HCT116 (cell line): ENCODE data around the gene ORC6. TPM values are rescaled to one million over a fixed set of nuclear protein-coding genes. Genes with fewer than 3 reads are reported as not detected.

Source experiments
- ATAC-seq: fragments of 200-7000 bp; cut with Tn5 transposase; 2 replicates; pipeline ENCODE4 v1.9.1; 2020; ENCODE audit warnings: mild to moderate bottlenecking, moderate library complexity
- BruUV-seq: library from RNA; stranded (reverse); fragments of 400-500 nt; replicated peaks from 2 replicates; lab custom pipeline; 2021; lab: Mats Ljungman, UMichigan
- CTCF ChIA-PET: fragments of 300-600 bp; sonication (Branson Sonifier 250); formaldehyde crosslinking; loops from one replicate; lab custom pipeline; 2021; ENCODE audit warnings: antibody characterized with exemption; lab: Charles Lee
- POLR2A ChIA-PET: fragments of 300-600, 350-600 bp; sonication (Branson Sonifier 250); formaldehyde crosslinking; loops from one replicate; lab custom pipeline; 2021; ENCODE audit warnings: antibody characterized with exemption; lab: Charles Lee
- RAD21 ChIA-PET, 2 experiments: fragments of 300-600 bp; sonication (Branson Sonifier 250); formaldehyde crosslinking; loops; one replicate each; lab custom pipeline; 2023; ENCODE audit warnings: low total read pairs in 2 of 2; ENCODE audit not compliant: uncharacterized antibody in 2 of 2, unreplicated experiment in 2 of 2, low non-redundant PET in 1 of 2; lab: Charles Lee
- DNase-seq: peaks from one replicate; pipeline ENCODE4 v3.0.0-alpha.2; 2010; ENCODE audit warnings: low read depth, low spot score
- H2AFZ ChIP-seq: fragments of 200-600 bp; shearing (Covaris generic), sonication (generic); 2 replicates; pipeline ENCODE4 v1.6.1; 2017; ENCODE audit warnings: low read depth, mixed run types, mixed read lengths, antibody characterized with exemption, low read length; ENCODE audit not compliant: poor library complexity, severe bottlenecking
- H3K27ac ChIP-seq: 2 replicates; pipeline ENCODE4 v1.5.1; 2012; ENCODE audit warnings: low read depth, low read length
- H3K27me3 ChIP-seq: fragments of 200-600 bp; sonication (generic); 2 replicates; pipeline ENCODE4 v1.6.1; 2016; ENCODE audit warnings: mixed run types, low read length, mixed read lengths; ENCODE audit not compliant: insufficient read depth
- H3K36me3 ChIP-seq, 2 experiments: fragments of 200-500 bp in 1 of 2; fragments of 200-600 bp in 1 of 2; sonication (Bioruptor generic) in 1 of 2; sonication (generic) in 1 of 2; 2 replicates each; pipeline versions ENCODE4 v1.5.1 to v1.6.1; 2014 to 2016; ENCODE audit warnings: low read length in 2 of 2, inconsistent platforms in 1 of 2, mixed read lengths in 1 of 2, mixed run types in 1 of 2; ENCODE audit not compliant: insufficient read depth in 2 of 2, control insufficient read depth in 1 of 2
- H3K4me1 ChIP-seq, 2 experiments: fragments of 200-600 bp in 1 of 2; sonication (generic) in 1 of 2; 2 replicates each; pipeline versions ENCODE4 v1.5.1 to v1.6.1; 2012 to 2017; ENCODE audit warnings: low read length in 2 of 2, inconsistent platforms in 1 of 2, mild to moderate bottlenecking in 1 of 2, mixed read lengths in 1 of 2, mixed run types in 1 of 2, moderate library complexity in 1 of 2; ENCODE audit not compliant: insufficient read depth in 2 of 2, control insufficient read depth in 1 of 2
- H3K4me2 ChIP-seq: fragments of 200-600 bp; sonication (generic); 2 replicates; pipeline ENCODE4 v1.6.1; 2017; ENCODE audit warnings: mixed run types, low read length, mixed read lengths
- H3K4me3 ChIP-seq, 2 experiments: fragments of 200-600 bp in 1 of 2; sonication (generic) in 1 of 2; replicated peaks in 1 of 2; 2 replicates each; pipeline ENCODE4 v1.5.1; 2011 to 2016; ENCODE audit warnings: low read length in 2 of 2, control low read depth in 1 of 2, low read depth in 1 of 2, mild to moderate bottlenecking in 1 of 2, mixed read lengths in 1 of 2, mixed run types in 1 of 2
- H3K79me2 ChIP-seq: fragments of 200-600 bp; sonication (generic); 2 replicates; pipeline ENCODE4 v1.6.1; 2017; ENCODE audit warnings: mild to moderate bottlenecking, mixed run types, low read length, moderate library complexity, mixed read lengths; ENCODE audit not compliant: insufficient read depth
- H3K9ac ChIP-seq: fragments of 200-600 bp; sonication (generic); 2 replicates; pipeline ENCODE4 v1.6.1; 2016; ENCODE audit warnings: low read length, mixed read lengths
- H3K9me2 ChIP-seq: fragments of 200-600 bp; sonication (generic), shearing (Covaris generic); 2 replicates; pipeline ENCODE4 v1.6.1; 2017; ENCODE audit warnings: mixed run types, mild to moderate bottlenecking, moderate library complexity; ENCODE audit not compliant: insufficient read depth
- H3K9me3 ChIP-seq, 2 experiments: fragments of 200-500 bp in 1 of 2; fragments of 200-600 bp in 1 of 2; sonication (Bioruptor generic) in 1 of 2; sonication (generic) in 1 of 2; 2 replicates each; pipeline ENCODE4 v1.6.1; 2014 to 2017; ENCODE audit warnings: low read length in 2 of 2, mixed read lengths in 2 of 2, inconsistent platforms in 1 of 2, low read depth in 1 of 2, mild to moderate bottlenecking in 1 of 2, mixed run types in 1 of 2, moderate library complexity in 1 of 2; ENCODE audit not compliant: control insufficient read depth in 1 of 2, insufficient read depth in 1 of 2
- H4K20me1 ChIP-seq: fragments of 200-600 bp; sonication (generic), shearing (Covaris generic); 2 replicates; pipeline ENCODE4 v1.6.1; 2017; ENCODE audit warnings: mixed run types, mild to moderate bottlenecking, moderate library complexity; ENCODE audit not compliant: insufficient read depth
- ATF3 ChIP-seq: IDR thresholded peaks from 2 replicates; pipeline ENCODE4 v1.6.1; 2012
- CBX3 ChIP-seq: IDR thresholded peaks from 2 replicates; pipeline ENCODE4 v1.6.1; 2012; ENCODE audit warnings: low read depth
- CEBPB ChIP-seq: IDR thresholded peaks from 2 replicates; pipeline ENCODE4 v1.6.1; 2012; ENCODE audit warnings: low read depth
- CTCF ChIP-seq, 3 experiments: fragments of 200-600 bp in 1 of 3; sonication (generic) in 1 of 3; IDR thresholded peaks in 2 of 3; conservative IDR thresholded peaks in 1 of 3; 2 replicates each; pipeline ENCODE4 v1.5.1; 2012 to 2017; ENCODE audit warnings: low read depth in 2 of 3, low read length in 2 of 3, antibody characterized with exemption in 1 of 3, borderline replicate concordance in 1 of 3, control low read depth in 1 of 3, mild to moderate bottlenecking in 1 of 3, mixed read lengths in 1 of 3, mixed run types in 1 of 3, moderate library complexity in 1 of 3; ENCODE audit not compliant: insufficient read depth in 1 of 3
- ELF1 ChIP-seq: IDR thresholded peaks from 2 replicates; pipeline ENCODE4 v1.6.1; 2012; ENCODE audit warnings: low read depth, borderline replicate concordance
- EZH2phosphoT487 ChIP-seq: fragments of 200-600 bp; IDR thresholded peaks from 2 replicates; pipeline ENCODE4 v1.6.1; 2018; ENCODE audit warnings: antibody characterized with exemption, borderline replicate concordance
- FOSL1 ChIP-seq: IDR thresholded peaks from 2 replicates; pipeline ENCODE4 v1.6.1; 2012; ENCODE audit warnings: low read depth
- POLR2A ChIP-seq: IDR thresholded peaks from 2 replicates; pipeline ENCODE4 v1.7.0; 2011; ENCODE audit warnings: borderline replicate concordance; ENCODE audit not compliant: insufficient read depth, insufficient read length; ENCODE audit errors: extremely low read depth
- POLR2AphosphoS5 ChIP-seq: IDR thresholded peaks from 2 replicates; pipeline ENCODE4 v1.6.1; 2011; ENCODE audit warnings: mild to moderate bottlenecking, low read depth, low read length, moderate library complexity
- REST ChIP-seq: IDR thresholded peaks from 2 replicates; pipeline ENCODE4 v1.6.1; 2012; ENCODE audit warnings: low read depth
- TCF7L2 ChIP-seq: IDR thresholded peaks from 2 replicates; pipeline ENCODE4 v1.7.0; 2011; ENCODE audit warnings: borderline replicate concordance, inconsistent platforms; ENCODE audit not compliant: insufficient read depth, insufficient read length; ENCODE audit errors: extremely low read depth
- ZBTB33 ChIP-seq: IDR thresholded peaks from 2 replicates; pipeline ENCODE4 v1.6.1; 2011; ENCODE audit warnings: mild to moderate bottlenecking, low read length, moderate library complexity; ENCODE audit not compliant: insufficient replicate concordance; ENCODE audit errors: extremely low read depth
- intact Hi-C: fragments of 100-400 bp; cut with micrococcal nuclease; formaldehyde crosslinking; loops from 2 replicates; pipeline ENCODE4 v1.10.0; 2022
- total RNA-seq: library from RNA; stranded (reverse); gene quantifications from one replicate; pipeline ENCODE4 v1.2.1, GENCODE V29; 2021; ENCODE audit not compliant: unreplicated experiment

Gene ORC6
- total RNA-seq, 1 experiment from 2014 or later = 44.7 TPM

- Histone ChIP-seq H3K4me1 (peaks cover 5% of the 10 kb centered on the region in 2 experiments; a peak in 2 of 4 replicates), H3K79me2 (peaks cover 24% of the 10 kb centered on the region)
- no TSS peak for BruUV-seq
- CTCF ChIA-PET = no interaction called here
- TF ChIP-seq ELF1 = no peak
- TF ChIP-seq, all 23 proteins: peak for 0
- intact Hi-C loops = no loop called here
- no peak for DNase-seq
- H3K9me3 ChIP-seq = no peaks in the 10 kb centered on the region
- ATAC-seq = no peak
- no peaks in the 10 kb centered on the region for H3K9me2 ChIP-seq
- H3K27ac ChIP-seq = no peak overlapping the region
- H3K27me3 ChIP-seq = no peaks in the 10 kb centered on the region
- POLR2A ChIA-PET = no interaction called here
- no peaks in the 10 kb centered on the region for H4K20me1 ChIP-seq
- RAD21 ChIA-PET = no interaction called here
- H3K9ac ChIP-seq = no peak overlapping the region
- H3K4me2 ChIP-seq = no peak overlapping the region
- peaks cover 52 to 56% of the 10 kb centered on the region in 2 experiments for H3K36me3 ChIP-seq
- no peak overlapping the region for H3K4me3 ChIP-seq
- no peak overlapping the region for H2AFZ ChIP-seq
Observed at GRCh38 chr16:46695937-46696336, 6.5 kb downstream of the ORC6 start.

- H3K36me3 ChIP-seq = peaks cover 44 to 46% of the 10 kb centered on the region in 2 experiments
- POLR2A ChIA-PET = no interaction called here
- TF ChIP-seq POLR2AphosphoS5 = no peak
- TF ChIP-seq EZH2phosphoT487 = no peak
- no peak for TF ChIP-seq ZBTB33
- no peak for TF ChIP-seq ATF3
- no peak for TF ChIP-seq CEBPB
- no peak for TF ChIP-seq ELF1
- no peak for TF ChIP-seq CTCF (IDR thresholded peaks at IDR 0.05 in 2 of 3, conservative IDR thresholded peaks at IDR 0.05 in 1 of 3; ENCODE audit: borderline replicate concordance in 1 of 3, insufficient read depth in 1 of 3, low read depth in 2 of 3, low read length in 2 of 3)
- no peak for TF ChIP-seq TCF7L2
- TF ChIP-seq FOSL1 = no peak
- TF ChIP-seq POLR2A = no peak
- no peak for TF ChIP-seq REST
- no peak for TF ChIP-seq CBX3
Observed at GRCh38 chr16:46696957-46697356, 7.5 kb downstream of the ORC6 start.

More at GRCh38 chr16:46696957-46697356, 7.5 kb downstream of the ORC6 start:
- CTCF ChIA-PET = no interaction called here
- ATAC-seq (no peak), DNase-seq (no peak)
- H3K9me3 ChIP-seq = no peaks in the 10 kb centered on the region
- no peak overlapping the region for H2AFZ ChIP-seq
- no peak overlapping the region for H3K4me2 ChIP-seq
- H3K27me3 ChIP-seq = no peaks in the 10 kb centered on the region
- no peaks in the 10 kb centered on the region for H3K9me2 ChIP-seq
- H4K20me1 ChIP-seq = no peaks in the 10 kb centered on the region
- RAD21 ChIA-PET = no interaction called here
- no peak overlapping the region for H3K9ac ChIP-seq
- H3K4me1 ChIP-seq = no peaks in the 10 kb centered on the region
- peaks cover 14% of the 10 kb centered on the region for H3K79me2 ChIP-seq
- BruUV-seq = no TSS peak
- intact Hi-C loops = no loop called here
- H3K27ac ChIP-seq = no peak overlapping the region
- no peak overlapping the region for H3K4me3 ChIP-seq
